PC-3 (cell line): ENCODE measurements around the gene GPBP1. TPM values are rescaled to one million over a fixed set of nuclear protein-coding genes. Genes with fewer than 3 reads are reported as not detected.

ENCODE experiments used
- ATAC-seq: fragments of 200-7000 bp; cut with Tn5 transposase; 2 replicates; pipeline ENCODE4 v1.9.1; 2020; ENCODE audit warnings: mild to moderate bottlenecking, moderate library complexity
- BruUV-seq: library from RNA; stranded (reverse); fragments of 400-500 nt; replicated peaks from 2 replicates; lab custom pipeline; 2021; lab: Mats Ljungman, UMichigan
- CTCF ChIA-PET: fragments of 300-600 bp; sonication (Branson Sonifier 250); formaldehyde crosslinking; loops from one replicate; lab custom pipeline; 2022; ENCODE audit warnings: antibody characterized with exemption; lab: Charles Lee
- POLR2A ChIA-PET: fragments of 300-600 bp; sonication (Branson Sonifier 250); formaldehyde crosslinking; loops from one replicate; lab custom pipeline; 2022; ENCODE audit warnings: antibody characterized with exemption; ENCODE audit not compliant: unreplicated experiment; lab: Charles Lee
- DNase-seq: peaks from one replicate; pipeline ENCODE4 v3.0.0-alpha.2; 2015
- H2AFZ ChIP-seq: fragments of 300-600 bp; sonication (generic); 2 replicates; pipeline ENCODE4 v1.6.0; 2016; ENCODE audit warnings: antibody characterized with exemption, low read length
- H3F3A ChIP-seq: fragments of 300-600 bp; sonication (generic); one replicate; pipeline ENCODE4 v1.6.0; 2017; ENCODE audit warnings: antibody characterized with exemption, low read length, control low read depth, mild to moderate bottlenecking; ENCODE audit not compliant: unreplicated experiment
- H3K27ac ChIP-seq: fragments of 300-600 bp; sonication (generic); 2 replicates; pipeline ENCODE4 v1.5.1; 2016; ENCODE audit warnings: mild to moderate bottlenecking, low read length
- H3K27me3 ChIP-seq: fragments of 300-600 bp; sonication (generic); 2 replicates; pipeline ENCODE4 v1.6.1; 2016; ENCODE audit warnings: low read length, mixed read lengths
- H3K36me3 ChIP-seq: fragments of 300-600 bp; sonication (generic); 2 replicates; pipeline ENCODE4 v1.6.1; 2016; ENCODE audit warnings: low read depth, mixed run types, low read length, mixed read lengths
- H3K4me1 ChIP-seq: fragments of 300-600 bp; sonication (generic); 2 replicates; pipeline ENCODE4 v1.5.1; 2016; ENCODE audit warnings: low read length; ENCODE audit not compliant: insufficient read depth
- H3K4me2 ChIP-seq: fragments of 300-600 bp; sonication (generic); 2 replicates; pipeline ENCODE4 v1.6.0; 2016; ENCODE audit warnings: low read length
- H3K4me3 ChIP-seq: fragments of 300-600 bp; sonication (generic); 2 replicates; pipeline ENCODE4 v1.5.1; 2016; ENCODE audit warnings: mild to moderate bottlenecking, low read length, mixed read lengths
- H3K79me2 ChIP-seq: fragments of 300-600 bp; sonication (generic); 2 replicates; pipeline ENCODE4 v1.6.1; 2017; ENCODE audit warnings: low read length, mixed read lengths
- H3K9ac ChIP-seq: fragments of 300-600 bp; sonication (generic); 2 replicates; pipeline ENCODE4 v1.6.0; 2016; ENCODE audit warnings: mild to moderate bottlenecking, low read length
- H3K9me2 ChIP-seq: fragments of 300-600 bp; sonication (generic); replicated peaks from 2 replicates; pipeline ENCODE4 v1.6.1; 2016; ENCODE audit warnings: mixed run types, low read length, mixed read lengths
- H3K9me3 ChIP-seq: fragments of 300-600 bp; sonication (generic); 2 replicates; pipeline ENCODE4 v1.6.1; 2016; ENCODE audit warnings: low read length, mixed read lengths
- H4K20me1 ChIP-seq: fragments of 300-600 bp; sonication (generic); 2 replicates; pipeline ENCODE4 v1.6.1; 2016; ENCODE audit warnings: low read length, mixed read lengths
- EZH2 ChIP-seq: fragments of 300-600 bp; sonication (generic); IDR thresholded peaks from one replicate; pipeline ENCODE4 v1.6.1; 2017; ENCODE audit warnings: antibody characterized with exemption, mild to moderate bottlenecking, low read length; ENCODE audit not compliant: unreplicated experiment
- EZH2phosphoT487 ChIP-seq: fragments of 300-600 bp; sonication (generic); IDR thresholded peaks from 2 replicates; pipeline ENCODE4 v1.6.1; 2018; ENCODE audit warnings: mild to moderate bottlenecking, antibody characterized with exemption, low read length, borderline replicate concordance
- intact Hi-C: fragments of 100-400 bp; cut with micrococcal nuclease; formaldehyde crosslinking; loops from 2 replicates; pipeline ENCODE4 v1.9.0; 2023
- total RNA-seq: library from RNA; depleted of rRNA; stranded (reverse); fragments of >200 nt; gene quantifications from 2 replicates; pipeline ENCODE4 v1.2.3, GENCODE V29; 2014
- TF ChIP-seq, protein P1 (sequence below): fragments of 300-600 bp; sonication (generic); conservative IDR thresholded peaks from 2 replicates; pipeline ENCODE4 v1.5.1; 2017; ENCODE audit warnings: antibody characterized with exemption, low read depth, mild to moderate bottlenecking, low read length

The GPBP1 gene
- total RNA-seq, 1 experiment from 2014 or later = 31.8 TPM

DNA sequence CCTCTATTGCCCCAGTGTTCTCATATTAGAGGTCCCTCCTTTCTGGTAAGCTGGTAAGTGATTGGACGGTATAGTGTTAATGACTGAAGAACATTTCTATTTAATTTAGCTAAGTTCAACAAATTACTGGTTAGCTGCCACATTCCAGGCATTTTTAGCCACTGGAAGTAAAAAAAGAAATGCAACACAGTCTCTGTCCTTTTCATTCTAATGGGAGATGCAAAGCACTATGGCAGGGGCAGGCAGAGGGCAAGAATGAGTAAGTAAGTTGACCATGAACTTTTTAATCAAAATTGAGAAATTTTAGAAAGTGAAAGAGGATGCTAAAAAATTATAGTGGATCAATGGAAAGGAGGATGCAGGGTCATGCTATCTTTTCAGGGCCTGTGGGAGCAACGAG, 137.4 kb downstream of the GPBP1 start:
- Histone ChIP-seq H3K79me2 (no peaks in the 10 kb centered on the region), H3K4me3 (no peak overlapping the region), H3K9ac (no peak overlapping the region), H3K9me2 (no peaks in the 10 kb centered on the region), H3K4me2 (no peak overlapping the region), H3K36me3 (no peaks in the 10 kb centered on the region), H4K20me1 (no peaks in the 10 kb centered on the region), H3K27me3 (no peaks in the 10 kb centered on the region), H2AFZ (no peak overlapping the region), H3F3A (no peaks in the 10 kb centered on the region), H3K4me1 (peaks cover 3% of the 10 kb centered on the region), H3K9me3 (no peaks in the 10 kb centered on the region), H3K27ac (no peak overlapping the region)
- CTCF ChIA-PET = no interaction called here
- TF ChIP-seq EZH2 (no peak), EZH2phosphoT487 (no peak)
- TF ChIP-seq, protein P1, sequence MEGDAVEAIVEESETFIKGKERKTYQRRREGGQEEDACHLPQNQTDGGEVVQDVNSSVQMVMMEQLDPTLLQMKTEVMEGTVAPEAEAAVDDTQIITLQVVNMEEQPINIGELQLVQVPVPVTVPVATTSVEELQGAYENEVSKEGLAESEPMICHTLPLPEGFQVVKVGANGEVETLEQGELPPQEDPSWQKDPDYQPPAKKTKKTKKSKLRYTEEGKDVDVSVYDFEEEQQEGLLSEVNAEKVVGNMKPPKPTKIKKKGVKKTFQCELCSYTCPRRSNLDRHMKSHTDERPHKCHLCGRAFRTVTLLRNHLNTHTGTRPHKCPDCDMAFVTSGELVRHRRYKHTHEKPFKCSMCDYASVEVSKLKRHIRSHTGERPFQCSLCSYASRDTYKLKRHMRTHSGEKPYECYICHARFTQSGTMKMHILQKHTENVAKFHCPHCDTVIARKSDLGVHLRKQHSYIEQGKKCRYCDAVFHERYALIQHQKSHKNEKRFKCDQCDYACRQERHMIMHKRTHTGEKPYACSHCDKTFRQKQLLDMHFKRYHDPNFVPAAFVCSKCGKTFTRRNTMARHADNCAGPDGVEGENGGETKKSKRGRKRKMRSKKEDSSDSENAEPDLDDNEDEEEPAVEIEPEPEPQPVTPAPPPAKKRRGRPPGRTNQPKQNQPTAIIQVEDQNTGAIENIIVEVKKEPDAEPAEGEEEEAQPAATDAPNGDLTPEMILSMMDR = no peak
- intact Hi-C loops = no loop called here
- POLR2A ChIA-PET = no interaction called here
- DNase-seq = no peak
- no TSS peak for BruUV-seq
- ATAC-seq = no peak

DNA sequence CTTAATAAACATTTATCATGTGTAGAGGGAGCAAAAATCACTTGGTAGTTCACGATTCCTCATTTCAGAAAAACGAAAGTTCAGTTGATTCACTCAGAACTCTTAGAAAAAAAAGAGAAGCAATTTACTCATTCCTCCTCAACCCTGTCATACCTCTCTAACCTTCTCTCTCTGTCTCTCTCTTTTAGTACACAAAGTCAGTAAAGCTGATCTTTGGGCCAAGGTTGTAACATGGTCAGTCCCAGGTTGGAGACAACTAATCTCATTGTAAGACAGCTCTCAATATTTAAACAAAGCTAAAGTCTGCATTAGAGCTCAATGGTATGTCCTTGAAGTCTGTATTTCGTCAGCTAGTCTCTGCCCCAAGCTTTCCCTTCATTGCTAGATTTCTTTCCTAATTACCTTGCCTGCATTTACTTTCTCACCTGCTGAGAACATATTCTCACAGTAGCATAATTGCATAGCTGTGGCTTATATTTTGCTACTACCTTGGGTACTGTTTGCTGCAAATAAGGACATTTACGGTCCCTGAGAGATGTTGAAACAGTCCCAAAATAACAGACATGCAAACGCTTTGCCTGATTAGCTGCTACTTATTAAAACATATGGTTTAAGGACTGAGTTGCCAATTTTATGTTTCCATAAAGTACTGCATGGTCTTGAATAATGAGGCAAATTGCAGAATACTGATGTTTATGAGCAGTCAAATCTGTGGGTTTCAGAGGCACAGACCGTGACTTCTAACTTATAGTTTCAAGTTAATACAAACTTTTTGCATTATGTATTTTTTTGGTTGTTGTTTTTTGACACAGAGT, 138.3 kb downstream of the GPBP1 start:
- Histone ChIP-seq H3K79me2 (no peaks in the 10 kb centered on the region), H3K9ac (no peak overlapping the region), H3K9me3 (no peaks in the 10 kb centered on the region), H3K4me3 (no peak overlapping the region), H3K4me1 (peaks cover 12% of the 10 kb centered on the region), H2AFZ (no peak overlapping the region), H3F3A (no peaks in the 10 kb centered on the region), H4K20me1 (no peaks in the 10 kb centered on the region), H3K27me3 (no peaks in the 10 kb centered on the region), H3K36me3 (no peaks in the 10 kb centered on the region), H3K4me2 (no peak overlapping the region), H3K9me2 (no peaks in the 10 kb centered on the region), H3K27ac (no peak overlapping the region)
- intact Hi-C loops = no loop called here
- ChIA-PET POLR2A (no interaction called here), CTCF (no interaction called here)
- no TSS peak for BruUV-seq
- DNase-seq (no peak), ATAC-seq (no peak)
- TF ChIP-seq EZH2 = no peak
- no peak for TF ChIP-seq EZH2phosphoT487
- TF ChIP-seq, protein P1 = no peak

DNA sequence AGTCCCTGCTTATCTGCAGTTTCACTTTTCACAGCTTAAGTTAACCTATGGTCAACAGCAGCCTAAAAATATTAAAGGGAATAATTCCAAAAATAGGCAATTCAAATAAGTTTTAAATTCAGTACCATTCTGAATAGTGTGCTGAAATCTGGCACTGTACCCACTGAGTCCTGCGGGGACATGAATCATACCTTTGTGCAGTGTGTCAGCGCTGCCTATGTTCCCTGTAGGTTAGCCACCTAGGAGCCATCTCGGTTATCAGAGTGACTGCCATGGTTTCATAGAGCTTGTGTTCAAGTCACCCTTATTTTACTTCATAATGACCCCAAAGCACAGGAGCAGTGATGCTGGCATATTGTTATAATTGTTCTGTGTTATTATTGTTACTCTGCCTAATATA, 139.9 kb downstream of the GPBP1 start:
- peak; percentile 75 for ATAC-seq
- H3K36me3 ChIP-seq = no peaks in the 10 kb centered on the region
- no peaks in the 10 kb centered on the region for H3K9me2 ChIP-seq
- H4K20me1 ChIP-seq = no peaks in the 10 kb centered on the region
- no peak overlapping the region for H3K4me2 ChIP-seq
- H3F3A ChIP-seq = no peaks in the 10 kb centered on the region
- no TSS peak for BruUV-seq
- H3K4me3 ChIP-seq = no peak overlapping the region
- intact Hi-C loops = no loop called here
- H3K27me3 ChIP-seq = no peaks in the 10 kb centered on the region
- H3K27ac ChIP-seq = no peak overlapping the region
- H2AFZ ChIP-seq = no peak overlapping the region
- POLR2A ChIA-PET = no interaction called here
- peaks cover 13% of the 10 kb centered on the region for H3K4me1 ChIP-seq
- DNase-seq = peak; percentile 57
- CTCF ChIA-PET = no interaction called here
- H3K79me2 ChIP-seq = no peaks in the 10 kb centered on the region
- H3K9ac ChIP-seq = no peak overlapping the region
- TF ChIP-seq EZH2 (no peak), EZH2phosphoT487 (no peak)
- TF ChIP-seq, protein P1 = no peak
- no peaks in the 10 kb centered on the region for H3K9me3 ChIP-seq
